ENCODE results near the gene TMPRSS6.

TMPRSS6 gene

GRCh38 chr22:37107816-37108621 lies 1.5 kb downstream of the TMPRSS6 start:
- no peak for DNase-seq (ENCODE audit: low spot score)
- TF ChIP-seq, protein P1, sequence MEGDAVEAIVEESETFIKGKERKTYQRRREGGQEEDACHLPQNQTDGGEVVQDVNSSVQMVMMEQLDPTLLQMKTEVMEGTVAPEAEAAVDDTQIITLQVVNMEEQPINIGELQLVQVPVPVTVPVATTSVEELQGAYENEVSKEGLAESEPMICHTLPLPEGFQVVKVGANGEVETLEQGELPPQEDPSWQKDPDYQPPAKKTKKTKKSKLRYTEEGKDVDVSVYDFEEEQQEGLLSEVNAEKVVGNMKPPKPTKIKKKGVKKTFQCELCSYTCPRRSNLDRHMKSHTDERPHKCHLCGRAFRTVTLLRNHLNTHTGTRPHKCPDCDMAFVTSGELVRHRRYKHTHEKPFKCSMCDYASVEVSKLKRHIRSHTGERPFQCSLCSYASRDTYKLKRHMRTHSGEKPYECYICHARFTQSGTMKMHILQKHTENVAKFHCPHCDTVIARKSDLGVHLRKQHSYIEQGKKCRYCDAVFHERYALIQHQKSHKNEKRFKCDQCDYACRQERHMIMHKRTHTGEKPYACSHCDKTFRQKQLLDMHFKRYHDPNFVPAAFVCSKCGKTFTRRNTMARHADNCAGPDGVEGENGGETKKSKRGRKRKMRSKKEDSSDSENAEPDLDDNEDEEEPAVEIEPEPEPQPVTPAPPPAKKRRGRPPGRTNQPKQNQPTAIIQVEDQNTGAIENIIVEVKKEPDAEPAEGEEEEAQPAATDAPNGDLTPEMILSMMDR (IDR thresholded peaks at IDR 0.05; ENCODE audit: borderline replicate concordance, control extremely low read depth, extremely low read depth, insufficient read depth, missing control alignments): no peak
- in situ Hi-C loops (cut with MboI; ENCODE audit: low sequenced_read_pairs, unreplicated experiment): no loop called here

DNA sequence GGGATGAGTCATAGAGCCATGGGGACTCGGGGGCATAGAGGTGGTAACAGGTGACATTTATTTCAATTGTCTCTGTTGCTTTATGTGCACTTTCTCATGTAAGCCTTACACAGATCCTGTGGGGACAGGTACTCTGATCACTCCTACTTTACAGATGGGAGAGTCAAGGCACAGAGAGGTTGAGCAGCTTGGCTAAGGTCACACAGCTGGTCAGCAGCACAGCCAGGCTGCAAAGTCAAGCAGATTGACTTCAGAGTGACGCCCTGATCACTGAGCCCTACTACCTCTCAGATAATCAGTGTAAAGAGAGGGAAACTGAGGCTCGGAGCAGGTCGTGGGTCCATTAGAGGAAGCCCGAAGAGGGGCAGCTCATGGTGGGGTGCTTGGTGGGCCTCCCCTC lies 3.5 kb downstream of the TMPRSS6 start:
- DNase-seq (ENCODE audit: low spot score): no peak
- TF ChIP-seq, protein P1 (IDR thresholded peaks at IDR 0.05; ENCODE audit: borderline replicate concordance, control extremely low read depth, extremely low read depth, insufficient read depth, missing control alignments): no peak
- in situ Hi-C loops (cut with MboI; ENCODE audit: low sequenced_read_pairs, unreplicated experiment): no loop called here

- in situ Hi-C loops (cut with MboI; ENCODE audit: low sequenced_read_pairs, unreplicated experiment): no loop called here
- DNase-seq (ENCODE audit: low spot score): no peak
Measured at GRCh38 chr22:37105154-37105553, 4.4 kb downstream of the TMPRSS6 start.

GRCh38 chr22:37103656-37104452 lies 5.7 kb downstream of the TMPRSS6 start:
- in situ Hi-C loops (cut with MboI; ENCODE audit: low sequenced_read_pairs, unreplicated experiment): no loop called here
- TF ChIP-seq, protein P1 (IDR thresholded peaks at IDR 0.05; ENCODE audit: borderline replicate concordance, control extremely low read depth, extremely low read depth, insufficient read depth, missing control alignments): no peak
- no peak for DNase-seq (ENCODE audit: low spot score)

More at GRCh38 chr22:37105154-37105553, 4.4 kb downstream of the TMPRSS6 start:
- TF ChIP-seq, protein P1 (IDR thresholded peaks at IDR 0.05; ENCODE audit: borderline replicate concordance, control extremely low read depth, extremely low read depth, insufficient read depth, missing control alignments): no peak

GRCh38 chr22:37103151-37103550 lies 6.4 kb downstream of the TMPRSS6 start:
- in situ Hi-C loops (cut with MboI; ENCODE audit: low sequenced_read_pairs, unreplicated experiment): no loop called here
- TF ChIP-seq, protein P1 (IDR thresholded peaks at IDR 0.05; ENCODE audit: borderline replicate concordance, control extremely low read depth, extremely low read depth, insufficient read depth, missing control alignments): no peak
- no peak for DNase-seq (ENCODE audit: low spot score)

DNA sequence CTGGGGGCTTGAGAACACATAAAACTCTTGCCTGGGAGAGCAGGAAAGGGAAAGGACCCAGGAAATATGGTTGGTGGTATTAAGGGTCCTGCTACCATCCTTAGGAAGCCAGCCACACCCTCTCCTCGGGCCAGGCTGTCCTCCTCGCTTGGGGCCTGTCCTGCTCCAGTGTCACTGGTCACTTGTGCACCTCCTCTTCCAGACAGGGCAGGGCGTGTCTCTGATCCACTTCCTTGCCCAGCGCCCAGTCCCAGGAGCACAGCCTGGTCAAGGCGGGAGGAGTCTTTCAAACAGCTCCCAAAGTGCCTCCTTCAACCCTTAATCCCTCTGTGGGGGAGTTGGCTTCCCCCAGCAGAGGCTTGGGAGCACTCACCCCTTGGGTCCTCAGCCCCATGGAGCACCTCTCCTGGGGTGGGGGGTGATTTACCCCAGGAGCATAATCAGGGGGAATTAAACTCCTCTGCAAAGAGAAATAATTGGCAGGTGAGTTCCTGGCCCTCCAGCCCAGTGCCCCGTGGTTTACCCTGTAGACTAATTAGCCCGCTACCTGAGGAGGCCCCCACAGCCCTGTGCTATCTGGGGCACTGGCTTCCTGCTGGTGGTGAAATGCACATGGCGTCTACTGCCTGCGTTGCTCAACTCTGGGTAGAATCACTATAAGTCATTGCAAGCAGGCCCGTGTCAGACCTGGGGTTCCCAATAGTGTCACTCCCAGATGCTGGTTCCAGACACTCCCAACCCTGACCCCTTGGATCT lies 8.0 kb downstream of the TMPRSS6 start:
- DNase-seq (ENCODE audit: low spot score): no peak
- in situ Hi-C loops (cut with MboI; ENCODE audit: low sequenced_read_pairs, unreplicated experiment): no loop called here
- TF ChIP-seq, protein P1 (IDR thresholded peaks at IDR 0.05; ENCODE audit: borderline replicate concordance, control extremely low read depth, extremely low read depth, insufficient read depth, missing control alignments): no peak

Data from GM13976 (cell line).